Activated T-cell treated with anti-CD3 and anti-CD28 coated beads, Interleukin-2, amount 50 U/mL, for 24 hours (primary cell): ENCODE data around the gene POU2AF2.
"Not testable (repeated sequence)": the region's sequence is repeated elsewhere in the genome, so short reads cannot be mapped to it uniquely, and the experiment has no call there.

Source experiments
- DNase-seq: peaks from one replicate; pipeline ENCODE4 v3.0.0-alpha.2; 2020
- H3K27ac Mint-ChIP-seq: 2 replicates; pipeline ENCODE4 v1.8.0; 2020; ENCODE audit warnings: mild to moderate bottlenecking, mixed read lengths
- H3K27me3 Mint-ChIP-seq: 2 replicates; pipeline ENCODE4 v1.8.0; 2020; ENCODE audit warnings: mixed read lengths
- H3K36me3 Mint-ChIP-seq: 2 replicates; pipeline ENCODE4 v1.8.0; 2020; ENCODE audit warnings: low read depth, mixed read lengths
- H3K4me1 Mint-ChIP-seq: 2 replicates; pipeline ENCODE4 v1.8.0; 2020; ENCODE audit warnings: low read depth, mixed read lengths
- H3K4me3 Mint-ChIP-seq: 2 replicates; pipeline ENCODE4 v1.8.0; 2020; ENCODE audit warnings: mild to moderate bottlenecking, moderate library complexity, mixed read lengths
- H3K9me3 Mint-ChIP-seq: 2 replicates; pipeline ENCODE4 v1.8.0; 2020; ENCODE audit warnings: mixed read lengths

Gene POU2AF2, protein sequence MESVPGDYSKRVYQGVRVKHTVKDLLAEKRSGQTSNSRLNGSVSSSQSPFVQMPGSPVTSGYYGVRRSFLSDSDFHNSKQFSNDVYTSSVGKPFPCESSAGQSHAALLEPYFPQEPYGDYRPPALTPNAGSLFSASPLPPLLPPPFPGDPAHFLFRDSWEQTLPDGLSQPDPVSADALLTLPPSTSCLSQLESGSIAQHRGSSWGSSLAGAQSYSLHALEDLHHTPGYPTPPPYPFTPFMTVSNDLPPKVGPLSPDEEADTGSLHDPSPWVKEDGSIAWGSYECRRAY

DNA sequence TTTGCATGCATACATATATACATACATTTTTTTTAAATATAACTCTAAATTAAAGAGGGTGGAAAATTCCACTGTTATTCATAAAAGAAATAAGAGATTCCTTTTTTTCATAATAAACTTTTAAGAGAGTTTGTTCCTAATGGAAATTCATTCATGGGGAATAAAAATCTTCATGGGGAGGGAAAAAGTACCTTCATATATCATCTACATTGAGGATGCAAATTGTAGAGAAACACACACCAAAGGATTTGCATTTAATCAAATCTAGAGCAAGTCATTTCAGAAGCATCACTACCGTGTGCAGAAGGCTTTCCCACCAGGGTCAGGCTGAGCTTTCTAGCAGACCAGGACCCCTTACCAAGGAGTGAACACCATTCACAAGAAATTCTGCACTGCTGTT is at the start of gene POU2AF2:
TSS of gene POU2AF2 (plus strand) at position 301 of the 400 bp plus-strand sequence. CDS start 129 bp downstream, outside the sequence.
- no peaks in the 10 kb centered on the region for H3K4me1 Mint-ChIP-seq
- peaks cover 45% of the 10 kb centered on the region for H3K27me3 Mint-ChIP-seq
- no peak within 1 kb of the TSS for H3K27ac Mint-ChIP-seq
- H3K36me3 Mint-ChIP-seq = no peaks in the 10 kb centered on the region
- H3K4me3 Mint-ChIP-seq = no peak within 1 kb of the TSS
- no peak for DNase-seq
- H3K9me3 Mint-ChIP-seq = no peaks in the 10 kb centered on the region

DNA sequence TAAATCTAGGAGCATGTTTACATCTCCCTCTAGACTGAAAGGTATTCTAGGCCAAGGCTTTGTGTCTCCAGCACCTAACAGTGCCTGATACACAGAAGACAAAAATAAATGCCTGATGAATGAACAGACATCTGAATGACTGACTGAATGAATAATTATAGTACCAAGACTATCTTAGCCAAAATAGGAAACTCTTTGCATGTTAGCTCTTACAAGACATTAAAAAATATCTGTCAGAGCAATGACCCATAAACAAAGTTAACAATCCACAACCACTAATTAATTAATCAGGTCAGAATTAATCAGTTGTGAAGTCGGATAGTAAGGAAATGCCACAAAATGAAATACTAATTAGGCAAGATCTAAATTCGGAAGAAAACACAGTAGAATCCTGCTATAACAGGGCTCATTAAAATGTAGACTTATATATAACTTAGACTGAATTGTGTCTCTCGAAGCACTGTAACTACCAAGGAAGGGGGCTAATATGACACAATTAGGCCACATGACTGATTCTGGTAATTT is 45.5 kb upstream of the POU2AF2 start:
- no peak for DNase-seq
- Mint-ChIP-seq H3K9me3 (no peaks in the 10 kb centered on the region), H3K36me3 (no peaks in the 10 kb centered on the region), H3K27me3 (peaks cover 3% of the 10 kb centered on the region), H3K4me1 (no peaks in the 10 kb centered on the region), H3K27ac (no peak overlapping the region), H3K4me3 (no peak overlapping the region)

DNA sequence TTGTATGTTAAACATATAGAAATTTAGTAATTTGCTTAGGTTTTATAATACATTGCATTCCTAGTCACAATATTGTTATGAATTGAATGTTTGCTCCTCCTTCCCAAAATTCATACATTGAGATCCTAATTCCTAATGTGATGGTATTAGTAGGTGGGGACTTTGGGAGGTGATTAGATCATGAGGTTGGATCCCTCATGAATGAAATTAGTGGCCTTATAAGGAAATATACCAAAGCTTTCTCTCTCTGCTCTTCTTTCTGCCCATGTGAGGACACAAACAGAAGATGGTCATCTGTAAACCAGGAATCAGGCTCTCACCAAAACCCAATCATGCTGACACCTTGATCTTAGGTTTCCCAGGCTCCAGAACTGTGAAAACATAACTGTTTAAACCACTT is 41.3 kb upstream of the POU2AF2 start:
- Mint-ChIP-seq H3K36me3 (no peaks in the 10 kb centered on the region), H3K4me1 (peaks cover 9% of the 10 kb centered on the region), H3K27me3 (peaks cover 5% of the 10 kb centered on the region), H3K27ac (no peak overlapping the region), H3K9me3 (no peaks in the 10 kb centered on the region), H3K4me3 (no peak overlapping the region)
- no peak for DNase-seq

DNA sequence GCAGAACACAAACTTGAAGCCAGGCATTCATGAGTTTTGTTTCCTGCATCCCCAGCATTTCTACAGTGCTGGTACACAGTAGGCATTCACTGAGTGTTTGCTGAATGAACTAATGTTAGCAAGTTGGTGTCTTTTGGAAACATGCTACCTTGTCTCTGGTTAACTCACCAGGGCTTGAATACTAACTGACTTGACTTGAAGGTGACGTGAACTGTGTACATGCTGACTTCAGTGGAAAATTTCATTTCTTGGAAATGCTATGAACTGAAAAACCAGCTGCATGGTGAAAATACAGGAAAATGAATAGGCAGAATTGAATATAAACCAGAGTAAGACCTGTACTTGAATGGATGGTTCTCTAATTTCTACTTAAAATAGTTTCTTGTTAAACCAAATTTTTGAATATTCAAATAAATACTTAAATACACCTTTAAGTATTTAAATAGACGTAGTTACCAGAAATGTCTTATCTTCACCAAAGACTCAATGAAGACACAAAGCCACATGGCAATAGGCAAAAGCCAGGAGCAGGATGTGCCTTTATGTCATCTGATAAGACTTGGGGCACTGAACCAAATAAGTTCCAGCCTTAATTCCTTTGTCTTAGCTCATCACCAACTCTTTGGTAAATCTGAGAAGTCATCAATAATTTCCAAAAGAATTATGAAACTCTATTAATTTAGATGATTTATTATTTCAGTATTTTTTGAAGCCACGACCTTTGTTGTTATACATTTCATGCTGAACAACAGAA is 39.7 kb upstream of the POU2AF2 start:
- DNase-seq = no peak
- no peak overlapping the region for H3K27ac Mint-ChIP-seq
- H3K9me3 Mint-ChIP-seq = no peaks in the 10 kb centered on the region
- H3K27me3 Mint-ChIP-seq = peaks cover 5% of the 10 kb centered on the region
- H3K4me3 Mint-ChIP-seq = no peak overlapping the region
- no peaks in the 10 kb centered on the region for H3K36me3 Mint-ChIP-seq
- H3K4me1 Mint-ChIP-seq = peaks cover 9% of the 10 kb centered on the region

DNA sequence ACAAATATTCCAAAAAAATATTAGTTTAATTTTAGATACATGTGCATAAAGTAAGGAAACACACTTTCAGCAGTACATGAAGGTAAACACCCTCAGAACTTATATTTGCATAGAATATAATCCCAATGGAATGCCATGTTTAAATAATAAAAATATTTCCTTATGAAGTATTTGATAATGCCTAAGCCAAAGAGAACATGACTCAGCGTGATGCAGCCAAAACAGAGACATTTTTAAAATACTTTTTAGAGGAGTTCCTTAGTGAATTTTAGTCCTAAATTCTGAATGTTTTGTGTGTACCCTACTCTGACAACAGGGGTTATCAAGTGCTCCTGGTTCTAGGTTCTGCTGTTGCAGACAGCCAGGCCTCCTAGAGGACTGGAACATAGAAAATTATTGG is 39.1 kb upstream of the POU2AF2 start:
- no peak overlapping the region for H3K4me3 Mint-ChIP-seq

DNA sequence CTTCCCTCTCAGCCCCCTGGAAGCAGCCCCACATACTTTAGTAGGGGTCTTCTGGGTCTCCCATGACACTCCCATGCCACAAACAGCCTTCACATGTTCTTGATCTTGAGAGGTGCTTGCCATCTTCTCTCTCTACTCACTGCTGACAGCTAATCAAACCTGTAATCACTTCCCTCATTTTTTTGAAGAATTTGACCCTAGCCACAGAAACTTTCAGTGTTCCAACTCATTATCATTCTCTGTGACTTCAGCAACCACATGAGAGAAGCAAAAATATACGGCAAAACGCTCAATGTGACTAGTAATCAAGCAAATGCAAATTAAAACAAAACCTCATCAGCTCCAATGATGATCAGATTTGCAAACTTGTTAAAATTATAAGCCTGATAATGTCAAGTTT is 38.3 kb upstream of the POU2AF2 start:
- Mint-ChIP-seq H3K27ac (peak overlapping the region; percentile 18), H3K4me1 (peaks cover 9% of the 10 kb centered on the region), H3K4me3 (no peak overlapping the region), H3K36me3 (no peaks in the 10 kb centered on the region), H3K9me3 (no peaks in the 10 kb centered on the region), H3K27me3 (peaks cover 5% of the 10 kb centered on the region)
- no peak for DNase-seq

More for the DNA sequence above, 39.1 kb upstream of the POU2AF2 start:
- H3K4me1 Mint-ChIP-seq = peaks cover 9% of the 10 kb centered on the region
- H3K36me3 Mint-ChIP-seq = no peaks in the 10 kb centered on the region
- DNase-seq = no peak
- H3K27ac Mint-ChIP-seq = no peak overlapping the region
- peaks cover 5% of the 10 kb centered on the region for H3K27me3 Mint-ChIP-seq
- no peaks in the 10 kb centered on the region for H3K9me3 Mint-ChIP-seq

DNA sequence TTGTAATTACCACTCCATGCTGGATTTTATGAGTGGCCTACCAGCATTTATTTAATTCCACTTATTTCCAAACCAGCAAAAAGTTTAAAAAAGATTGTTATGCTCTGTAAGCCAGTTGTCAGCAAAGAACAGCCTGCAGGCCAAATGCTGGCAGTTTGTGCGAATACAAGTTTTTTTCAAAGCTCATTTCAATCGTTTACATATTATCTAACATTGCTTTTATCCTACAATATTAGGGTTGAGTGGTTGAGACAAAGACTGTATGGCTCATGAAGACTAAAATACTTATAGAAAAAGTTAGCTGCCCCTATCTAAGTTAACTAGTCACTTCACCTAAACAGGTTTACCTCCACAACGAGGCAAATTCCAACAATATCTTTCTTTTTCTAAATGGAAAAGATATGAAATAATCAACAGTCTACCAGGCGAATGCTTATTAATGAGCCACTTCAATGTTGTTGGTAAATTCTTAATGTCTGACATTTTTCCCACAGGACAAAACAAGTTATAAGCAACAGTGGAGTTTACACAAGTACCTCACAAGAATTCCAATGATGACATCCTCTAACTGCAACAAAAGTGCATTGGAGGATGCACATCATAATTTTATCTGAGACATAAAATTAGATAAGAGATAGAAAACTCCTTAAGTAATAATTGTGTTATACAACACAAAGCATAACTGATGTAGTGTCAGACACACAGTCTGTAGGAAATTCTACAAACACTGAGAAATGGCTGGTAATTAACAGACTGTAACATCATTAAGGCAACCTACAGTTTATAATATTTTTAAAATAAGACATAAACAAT is 35.8 kb upstream of the POU2AF2 start:
- Mint-ChIP-seq H3K9me3 (no peaks in the 10 kb centered on the region), H3K27ac (no peak overlapping the region), H3K36me3 (no peaks in the 10 kb centered on the region), H3K4me3 (no peak overlapping the region), H3K4me1 (peaks cover 9% of the 10 kb centered on the region), H3K27me3 (peaks cover 12% of the 10 kb centered on the region)
- no peak for DNase-seq

DNA sequence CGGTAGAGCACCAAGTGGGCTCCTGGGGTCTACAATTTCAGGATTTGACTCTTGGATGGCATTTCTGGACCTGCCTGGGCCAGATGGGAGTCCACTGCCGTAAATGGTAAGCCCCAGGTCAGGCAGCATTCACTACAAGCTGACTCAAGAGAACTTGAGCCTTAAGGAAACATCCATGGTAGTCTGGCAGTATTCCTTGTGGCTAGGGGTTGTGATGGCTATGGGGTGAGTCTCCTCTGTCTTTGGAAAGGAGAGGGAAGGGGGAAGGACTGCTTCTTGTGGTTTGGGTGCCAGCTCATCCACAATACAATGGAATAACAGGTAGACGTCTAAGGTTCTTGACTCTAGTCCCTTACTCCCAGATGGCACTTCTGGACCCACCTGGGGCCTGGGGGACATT is 32.3 kb upstream of the POU2AF2 start:
- peaks cover 10% of the 10 kb centered on the region for H3K27me3 Mint-ChIP-seq
- no peak overlapping the region for H3K27ac Mint-ChIP-seq
- H3K36me3 Mint-ChIP-seq = no peaks in the 10 kb centered on the region
- DNase-seq = no peak
- H3K9me3 Mint-ChIP-seq = no peaks in the 10 kb centered on the region
- no peak overlapping the region for H3K4me3 Mint-ChIP-seq
- no peaks in the 10 kb centered on the region for H3K4me1 Mint-ChIP-seq

DNA sequence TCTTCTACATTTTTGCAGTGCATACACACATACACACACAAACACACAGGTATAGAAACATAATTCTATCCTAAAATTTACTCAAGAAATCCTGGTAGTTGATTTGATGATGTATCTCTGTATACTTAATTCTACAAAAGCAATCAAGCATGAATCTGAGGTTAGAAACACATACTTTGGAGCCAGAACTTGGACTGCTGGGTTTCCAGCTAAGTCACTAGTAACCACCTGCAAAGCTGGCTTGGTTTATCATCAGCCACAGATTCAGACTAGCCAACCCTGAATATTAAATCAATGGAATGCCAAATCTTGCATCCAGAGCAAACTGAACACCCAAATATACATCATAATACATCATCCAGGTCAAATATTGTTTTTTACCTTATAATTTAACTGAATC is 24.8 kb upstream of the POU2AF2 start:
- Mint-ChIP-seq H3K27ac (no peak overlapping the region), H3K27me3 (peaks cover 21% of the 10 kb centered on the region), H3K4me1 (peaks cover 11% of the 10 kb centered on the region), H3K4me3 (no peak overlapping the region), H3K9me3 (no peaks in the 10 kb centered on the region), H3K36me3 (no peaks in the 10 kb centered on the region)
- DNase-seq = no peak

DNA sequence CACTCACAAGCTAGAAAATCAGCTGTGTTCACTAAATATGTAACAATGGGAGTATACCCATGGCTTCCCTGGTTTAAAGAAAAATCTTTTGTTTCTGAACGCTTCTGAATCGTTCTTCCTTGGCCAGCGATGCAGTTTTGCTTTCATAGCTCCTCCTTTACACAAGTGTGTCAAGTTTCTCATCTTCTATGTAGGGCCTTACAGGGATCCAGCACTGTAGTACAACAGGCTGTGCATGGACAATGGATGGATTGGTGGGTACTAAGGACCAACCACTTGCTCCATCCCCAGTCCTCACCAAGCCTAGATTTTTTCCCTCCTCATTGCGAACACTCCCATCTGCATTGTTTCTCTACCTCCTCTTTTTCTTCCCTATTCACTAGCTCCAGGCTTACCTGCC is 24.3 kb upstream of the POU2AF2 start:
- Mint-ChIP-seq H3K27me3 (peaks cover 21% of the 10 kb centered on the region), H3K9me3 (no peaks in the 10 kb centered on the region), H3K27ac (no peak overlapping the region), H3K4me3 (no peak overlapping the region), H3K36me3 (no peaks in the 10 kb centered on the region), H3K4me1 (peaks cover 11% of the 10 kb centered on the region)
- DNase-seq = no peak

DNA sequence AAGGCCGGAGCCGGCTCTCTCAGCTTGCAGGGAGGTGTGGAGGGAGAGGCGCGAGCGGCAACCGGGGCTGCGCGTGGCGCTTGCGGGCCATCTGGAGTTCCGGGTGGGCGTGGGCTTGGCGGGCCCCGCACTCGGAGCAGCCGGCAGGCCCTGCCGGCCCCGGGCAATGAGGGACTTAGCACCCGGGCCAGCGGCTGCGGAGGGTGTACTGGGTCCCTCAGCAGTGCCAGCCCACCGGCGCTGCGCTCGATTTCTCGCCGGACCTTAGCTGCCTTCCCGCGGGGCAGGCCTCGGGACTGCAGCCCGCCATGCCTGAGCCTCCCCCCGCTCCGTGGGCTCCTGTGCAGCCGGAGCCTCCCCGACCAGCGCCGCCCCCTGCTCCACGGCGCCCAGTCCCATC is 23.6 kb upstream of the POU2AF2 start:
- not testable (repeated sequence) for H3K9me3 Mint-ChIP-seq, H3K4me3 Mint-ChIP-seq, H3K27ac Mint-ChIP-seq, H3K36me3 Mint-ChIP-seq, DNase-seq
- H3K4me1 Mint-ChIP-seq = peaks cover 11% of the 10 kb centered on the region
- peaks cover 21% of the 10 kb centered on the region for H3K27me3 Mint-ChIP-seq

DNA sequence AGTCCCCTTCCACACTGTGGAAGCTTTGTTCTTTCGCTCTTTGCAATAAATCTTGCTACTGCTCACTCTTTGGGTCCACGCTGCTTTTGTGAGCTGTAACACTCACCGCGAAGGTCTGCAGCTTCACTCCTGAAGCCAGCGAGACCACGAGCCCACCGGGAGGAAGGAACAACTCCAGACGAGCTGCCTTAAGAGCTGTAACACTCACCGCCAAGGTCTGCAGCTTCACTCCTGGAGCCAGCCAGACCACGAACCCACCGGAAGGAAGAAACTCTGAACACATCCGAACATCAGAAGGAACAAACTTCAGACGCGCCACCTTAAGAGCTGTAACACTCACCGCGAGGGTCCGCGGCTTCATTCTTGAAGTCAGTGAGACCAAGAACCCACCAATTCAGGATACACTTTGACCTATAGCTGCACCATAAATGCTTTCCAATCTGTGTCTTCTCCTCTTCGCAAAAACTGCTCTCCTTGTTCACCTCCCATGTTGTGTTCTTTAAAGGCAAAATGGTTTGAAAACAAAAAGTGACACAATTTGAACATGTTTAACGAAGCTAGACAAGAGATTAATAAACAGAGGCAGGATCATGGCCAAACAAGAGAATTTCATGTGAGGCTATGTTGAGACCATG is 22.6 kb upstream of the POU2AF2 start:
- peak overlapping the region; percentile 69 for H3K4me3 Mint-ChIP-seq
- not testable (repeated sequence) for H3K36me3 Mint-ChIP-seq, H3K27ac Mint-ChIP-seq, H3K9me3 Mint-ChIP-seq
- DNase-seq = peak; percentile 37
- peaks cover 11% of the 10 kb centered on the region for H3K4me1 Mint-ChIP-seq
- peaks cover 20% of the 10 kb centered on the region for H3K27me3 Mint-ChIP-seq

DNA sequence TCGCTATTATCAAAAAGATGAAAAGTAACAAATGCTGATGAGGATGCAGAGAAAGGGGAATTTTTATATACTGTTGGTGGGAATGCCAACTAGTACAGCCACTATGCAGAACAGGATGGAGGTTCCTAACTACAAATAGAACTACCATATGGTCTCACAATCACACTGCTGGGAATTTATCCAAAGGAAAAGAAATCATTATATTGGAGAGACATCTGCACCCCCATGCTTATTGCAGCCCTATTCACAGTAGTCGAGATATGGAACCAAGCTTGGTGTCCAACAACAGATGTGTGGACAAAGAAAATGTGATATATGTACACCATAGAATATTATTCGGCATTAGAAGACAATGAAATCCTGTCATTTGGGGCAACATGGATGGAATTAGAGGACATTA is 19.6 kb upstream of the POU2AF2 start:
- no peak overlapping the region for H3K27ac Mint-ChIP-seq
- H3K9me3 Mint-ChIP-seq = no peaks in the 10 kb centered on the region
- peaks cover 26% of the 10 kb centered on the region for H3K4me1 Mint-ChIP-seq
- no peak overlapping the region for H3K4me3 Mint-ChIP-seq
- H3K36me3 Mint-ChIP-seq = no peaks in the 10 kb centered on the region
- DNase-seq = no peak
- H3K27me3 Mint-ChIP-seq = peaks cover 14% of the 10 kb centered on the region

DNA sequence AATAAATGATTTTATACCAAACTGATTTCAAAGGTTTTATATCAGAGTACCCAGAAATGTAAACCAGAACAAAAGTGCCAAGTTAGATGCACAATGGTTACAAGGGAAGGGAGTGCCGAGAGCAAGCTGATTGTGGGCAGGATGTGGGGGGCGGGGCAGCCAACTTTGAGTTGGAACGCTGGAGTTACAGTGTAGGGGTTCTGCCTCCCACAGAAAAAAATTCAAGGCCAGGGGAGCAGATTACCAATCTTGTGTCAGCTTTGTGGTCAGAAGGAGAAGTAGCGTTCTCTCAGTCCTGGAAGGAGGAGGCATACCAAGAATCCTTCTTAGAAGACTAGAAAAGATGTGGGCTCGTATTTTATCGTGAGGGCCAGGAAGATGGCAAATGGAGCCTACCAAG is 15.9 kb upstream of the POU2AF2 start:
- H3K36me3 Mint-ChIP-seq = no peaks in the 10 kb centered on the region
- H3K4me3 Mint-ChIP-seq = no peak overlapping the region
- no peak overlapping the region for H3K27ac Mint-ChIP-seq
- H3K9me3 Mint-ChIP-seq = no peaks in the 10 kb centered on the region
- no peak for DNase-seq
- H3K4me1 Mint-ChIP-seq = peaks cover 15% of the 10 kb centered on the region
- peaks cover 23% of the 10 kb centered on the region for H3K27me3 Mint-ChIP-seq
